ENCODE data around the gene SPEF2. TPM values are rescaled to one million over a fixed set of nuclear protein-coding genes. Genes with fewer than 3 reads are reported as not detected.

The SPEF2 gene
- total RNA-seq, 1 donor from 2014 or later: 3.4 TPM

DNA sequence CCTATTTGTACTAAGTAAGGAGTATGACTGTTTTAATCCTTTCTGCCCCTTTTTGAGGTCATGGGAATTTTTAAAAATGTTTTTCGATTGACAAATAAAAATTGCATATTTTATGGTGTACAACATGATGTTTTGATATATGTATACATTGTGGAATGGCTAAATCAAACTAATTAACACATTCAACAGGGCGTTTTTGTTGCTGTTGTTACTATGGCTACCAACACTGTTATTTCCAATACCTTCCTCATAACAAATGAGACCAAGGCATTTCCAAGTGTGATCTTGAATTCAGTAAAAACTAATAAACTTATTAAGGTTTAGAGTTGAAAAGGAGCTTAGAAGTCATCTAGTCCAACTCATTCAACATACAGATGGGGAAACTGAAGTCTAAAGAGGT, 30.2 kb upstream of the SPEF2 start:
- Histone ChIP-seq H3K9ac (ENCODE audit: low read length) (no peak overlapping the region), H3K4me2 (ENCODE audit: low read length) (no peak overlapping the region), H3K79me2 (ENCODE audit: insufficient read depth, low read length) (no peaks in the 10 kb centered on the region), H4K20me1 (ENCODE audit: insufficient read depth, low read length) (no peaks in the 10 kb centered on the region), H3K27me3 (ENCODE audit: insufficient read depth, low read length) (no peaks in the 10 kb centered on the region), H3K27ac (ENCODE audit: low read depth, low read length) (no peak overlapping the region), H3K4me1 (ENCODE audit: insufficient read depth, low read length) (no peaks in the 10 kb centered on the region), H3K4me3 (ENCODE audit: insufficient read depth, low read depth, low read length) (no peak overlapping the region), H2AFZ (ENCODE audit: low read depth, low read length) (no peak overlapping the region), H3K9me3 (ENCODE audit: insufficient read depth, low read depth, low read length) (no peaks in the 10 kb centered on the region), H3K36me3 (ENCODE audit: insufficient read depth, low read length) (no peaks in the 10 kb centered on the region)
- no peaks in the 10 kb centered on the region for H3K9me3 Mint-ChIP-seq (ENCODE audit: unreplicated experiment)
- no peak for DNase-seq (ENCODE audit: low read depth)
- FAIRE-seq: no peak
- no peaks in the 10 kb centered on the region for H3K4me1 Mint-ChIP-seq (ENCODE audit: low read depth, unreplicated experiment)
- no peaks in the 10 kb centered on the region for H3K36me3 Mint-ChIP-seq (ENCODE audit: low read depth, unreplicated experiment)
- no peak overlapping the region for H3K27ac Mint-ChIP-seq (ENCODE audit: unreplicated experiment)
- TF ChIP-seq, protein P1, sequence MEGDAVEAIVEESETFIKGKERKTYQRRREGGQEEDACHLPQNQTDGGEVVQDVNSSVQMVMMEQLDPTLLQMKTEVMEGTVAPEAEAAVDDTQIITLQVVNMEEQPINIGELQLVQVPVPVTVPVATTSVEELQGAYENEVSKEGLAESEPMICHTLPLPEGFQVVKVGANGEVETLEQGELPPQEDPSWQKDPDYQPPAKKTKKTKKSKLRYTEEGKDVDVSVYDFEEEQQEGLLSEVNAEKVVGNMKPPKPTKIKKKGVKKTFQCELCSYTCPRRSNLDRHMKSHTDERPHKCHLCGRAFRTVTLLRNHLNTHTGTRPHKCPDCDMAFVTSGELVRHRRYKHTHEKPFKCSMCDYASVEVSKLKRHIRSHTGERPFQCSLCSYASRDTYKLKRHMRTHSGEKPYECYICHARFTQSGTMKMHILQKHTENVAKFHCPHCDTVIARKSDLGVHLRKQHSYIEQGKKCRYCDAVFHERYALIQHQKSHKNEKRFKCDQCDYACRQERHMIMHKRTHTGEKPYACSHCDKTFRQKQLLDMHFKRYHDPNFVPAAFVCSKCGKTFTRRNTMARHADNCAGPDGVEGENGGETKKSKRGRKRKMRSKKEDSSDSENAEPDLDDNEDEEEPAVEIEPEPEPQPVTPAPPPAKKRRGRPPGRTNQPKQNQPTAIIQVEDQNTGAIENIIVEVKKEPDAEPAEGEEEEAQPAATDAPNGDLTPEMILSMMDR (IDR thresholded peaks at IDR 0.05; ENCODE audit: insufficient read depth, low read depth, low read length): no peak
- TF ChIP-seq EZH2 (IDR thresholded peaks at IDR 0.05; ENCODE audit: insufficient read depth, low read length): no peak
- peaks cover 15% of the 10 kb centered on the region for H3K27me3 Mint-ChIP-seq (ENCODE audit: low read depth, unreplicated experiment)
- no peak overlapping the region for H3K4me3 Mint-ChIP-seq (ENCODE audit: unreplicated experiment)

DNA sequence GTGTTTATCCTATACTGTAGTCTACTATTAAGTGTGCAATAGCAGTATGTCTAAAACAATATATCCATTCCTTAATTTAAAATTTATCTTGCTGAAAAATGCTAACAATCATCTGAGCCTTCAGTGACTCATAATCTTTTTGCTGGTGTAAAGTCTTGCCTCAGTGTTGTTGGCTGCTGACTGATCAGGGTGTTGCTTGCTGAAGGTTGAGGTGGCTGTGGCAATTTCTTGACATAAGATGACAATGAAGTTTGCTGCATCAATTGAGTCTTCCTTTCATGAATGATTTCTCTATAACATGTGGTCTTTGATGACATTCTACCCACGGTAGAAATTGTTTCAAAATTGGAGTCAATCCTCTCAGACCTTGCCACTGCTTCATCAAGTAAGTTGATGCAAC, 24.3 kb upstream of the SPEF2 start:
- no peak overlapping the region for H3K27ac ChIP-seq (ENCODE audit: low read depth, low read length)
- Mint-ChIP-seq H3K27ac (ENCODE audit: unreplicated experiment) (no peak overlapping the region), H3K4me1 (ENCODE audit: low read depth, unreplicated experiment) (no peaks in the 10 kb centered on the region), H3K4me3 (ENCODE audit: unreplicated experiment) (no peak overlapping the region), H3K27me3 (ENCODE audit: low read depth, unreplicated experiment) (peaks cover 11% of the 10 kb centered on the region), H3K9me3 (ENCODE audit: unreplicated experiment) (no peaks in the 10 kb centered on the region), H3K36me3 (ENCODE audit: low read depth, unreplicated experiment) (no peaks in the 10 kb centered on the region)
- no peak overlapping the region for H3K4me2 ChIP-seq (ENCODE audit: low read length)
- H3K36me3 ChIP-seq (ENCODE audit: insufficient read depth, low read length): no peaks in the 10 kb centered on the region
- FAIRE-seq (no peak), DNase-seq (ENCODE audit: low read depth) (no peak)
- H3K4me1 ChIP-seq (ENCODE audit: insufficient read depth, low read length): no peaks in the 10 kb centered on the region
- H3K4me3 ChIP-seq (ENCODE audit: insufficient read depth, low read depth, low read length): no peak overlapping the region
- H3K27me3 ChIP-seq (ENCODE audit: insufficient read depth, low read length): no peaks in the 10 kb centered on the region
- no peaks in the 10 kb centered on the region for H4K20me1 ChIP-seq (ENCODE audit: insufficient read depth, low read length)
- no peak overlapping the region for H2AFZ ChIP-seq (ENCODE audit: low read depth, low read length)
- H3K9me3 ChIP-seq (ENCODE audit: insufficient read depth, low read depth, low read length): no peaks in the 10 kb centered on the region
- TF ChIP-seq, protein P1 (IDR thresholded peaks at IDR 0.05; ENCODE audit: insufficient read depth, low read depth, low read length): no peak
- no peak for TF ChIP-seq EZH2 (IDR thresholded peaks at IDR 0.05; ENCODE audit: insufficient read depth, low read length)
- H3K79me2 ChIP-seq (ENCODE audit: insufficient read depth, low read length): no peaks in the 10 kb centered on the region
- no peak overlapping the region for H3K9ac ChIP-seq (ENCODE audit: low read length)

DNA sequence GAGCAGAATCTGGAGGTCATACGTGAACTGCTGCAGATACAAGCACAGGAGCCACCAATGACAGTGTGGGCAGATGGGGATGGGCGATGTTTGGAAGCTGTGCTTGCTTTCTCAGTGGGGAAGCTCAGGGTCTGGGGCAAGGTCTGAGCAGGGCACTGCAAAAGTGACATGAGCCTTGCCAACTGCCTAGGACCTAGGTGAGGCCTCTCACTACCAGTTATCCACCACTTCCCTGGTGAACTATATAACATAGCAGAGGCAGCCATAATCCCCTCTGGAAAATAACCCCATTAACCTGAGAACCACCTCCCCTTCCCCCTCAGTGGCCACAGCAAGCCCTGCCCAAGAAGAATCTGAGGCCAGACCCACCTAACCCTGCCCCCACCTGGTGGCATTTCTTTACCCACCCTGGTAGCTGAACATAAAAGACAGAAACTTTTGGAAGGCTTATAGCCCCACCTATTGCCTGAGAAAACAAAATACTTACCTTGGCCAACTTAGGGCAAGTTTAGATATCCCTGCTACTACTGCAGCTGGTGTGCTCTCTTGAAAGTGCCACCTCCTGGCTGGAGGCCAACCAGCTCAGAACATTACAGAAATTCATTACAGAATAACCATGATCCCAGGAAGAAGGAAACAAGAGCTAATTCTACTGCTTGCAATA, 18.8 kb upstream of the SPEF2 start:
- H3K4me2 ChIP-seq (ENCODE audit: low read length): no peak overlapping the region
- no peak for FAIRE-seq

More for the DNA sequence above, 18.8 kb upstream of the SPEF2 start:
- Histone ChIP-seq H3K79me2 (ENCODE audit: insufficient read depth, low read length) (no peaks in the 10 kb centered on the region), H3K4me3 (ENCODE audit: insufficient read depth, low read depth, low read length) (no peak overlapping the region), H3K36me3 (ENCODE audit: insufficient read depth, low read length) (no peaks in the 10 kb centered on the region), H4K20me1 (ENCODE audit: insufficient read depth, low read length) (no peaks in the 10 kb centered on the region), H3K9me3 (ENCODE audit: insufficient read depth, low read depth, low read length) (no peaks in the 10 kb centered on the region), H3K27me3 (ENCODE audit: insufficient read depth, low read length) (no peaks in the 10 kb centered on the region), H3K4me1 (ENCODE audit: insufficient read depth, low read length) (no peaks in the 10 kb centered on the region), H3K27ac (ENCODE audit: low read depth, low read length) (no peak overlapping the region), H2AFZ (ENCODE audit: low read depth, low read length) (no peak overlapping the region), H3K9ac (ENCODE audit: low read length) (no peak overlapping the region)
- Mint-ChIP-seq H3K4me3 (ENCODE audit: unreplicated experiment) (no peak overlapping the region), H3K4me1 (ENCODE audit: low read depth, unreplicated experiment) (no peaks in the 10 kb centered on the region), H3K36me3 (ENCODE audit: low read depth, unreplicated experiment) (no peaks in the 10 kb centered on the region), H3K27ac (ENCODE audit: unreplicated experiment) (no peak overlapping the region), H3K27me3 (ENCODE audit: low read depth, unreplicated experiment) (peaks cover 4% of the 10 kb centered on the region), H3K9me3 (ENCODE audit: unreplicated experiment) (peaks cover 3% of the 10 kb centered on the region)
- TF ChIP-seq EZH2 (IDR thresholded peaks at IDR 0.05; ENCODE audit: insufficient read depth, low read length): no peak
- TF ChIP-seq, protein P1 (IDR thresholded peaks at IDR 0.05; ENCODE audit: insufficient read depth, low read depth, low read length): no peak
- DNase-seq (ENCODE audit: low read depth): no peak

Data from astrocyte (in vitro differentiated cells and primary cell).